Endothelial cell of hepatic sinusoid (primary cell): ENCODE data around the gene DAPP1.
"Not testable (repeated sequence)": the region's sequence is repeated elsewhere in the genome, so short reads cannot be mapped to it uniquely, and the experiment has no call there.

ENCODE experiments used
- in situ Hi-C: cut with HindIII; loops from 2 replicates; pipeline ENCODE4 v1.10.0; 2017; ENCODE audit warnings: low sequenced_read_pairs

Gene DAPP1

DNA sequence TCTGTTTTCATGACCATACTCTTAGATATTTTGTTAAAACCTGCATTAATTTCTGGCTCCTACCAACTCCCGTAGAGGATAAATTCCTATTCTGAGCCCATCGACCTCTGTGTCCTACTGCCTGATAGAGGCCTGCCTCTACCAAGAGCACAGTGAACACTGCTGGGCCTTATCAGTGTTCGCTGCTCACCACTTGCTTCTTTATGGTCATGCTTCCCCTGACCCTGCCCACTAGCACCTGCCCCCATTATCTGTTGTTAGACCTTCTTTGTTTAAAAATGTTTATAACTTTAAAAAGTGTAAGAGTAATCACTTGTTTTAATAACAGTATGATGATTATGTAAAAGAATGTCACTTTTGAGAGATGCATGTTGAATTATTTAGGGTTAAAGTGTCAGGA, 6.1 kb downstream of the DAPP1 start:
- in situ Hi-C loops = no loop called here

DNA sequence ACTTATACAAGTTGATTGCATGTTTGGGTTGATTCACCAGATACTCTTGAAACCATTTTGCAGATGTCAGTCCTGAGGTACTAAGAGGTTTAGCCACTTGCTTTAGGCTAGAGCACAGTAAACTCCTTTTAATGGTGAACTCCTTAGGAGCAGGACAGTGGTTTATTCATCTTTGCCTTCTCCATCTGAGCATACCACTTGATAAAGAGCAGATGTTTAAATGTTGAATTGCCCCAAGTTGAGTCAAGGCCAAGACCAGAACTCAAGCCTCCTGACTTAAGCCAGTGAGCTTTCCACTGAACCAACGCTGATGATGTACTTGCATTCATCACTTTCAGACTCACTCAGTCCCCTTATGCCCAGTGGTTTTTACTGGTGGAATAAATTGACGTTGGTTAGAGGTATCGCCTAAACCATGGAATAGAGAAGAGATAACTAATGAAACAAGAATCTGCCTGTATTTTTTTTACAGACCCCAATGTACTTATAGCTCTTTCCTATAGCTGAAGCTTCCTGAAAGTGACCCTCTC, 7.5 kb downstream of the DAPP1 start:
- in situ Hi-C loops = no loop called here

GRCh38 chr4:99825272-99825671, 8.6 kb downstream of the DAPP1 start:
- in situ Hi-C loops = no loop called here

- in situ Hi-C loops = no loop called here
Measured at GRCh38 chr4:99826016-99826415, 9.4 kb downstream of the DAPP1 start.

- in situ Hi-C loops = no loop called here
Measured at GRCh38 chr4:99827454-99827853, 10.8 kb downstream of the DAPP1 start.

DNA sequence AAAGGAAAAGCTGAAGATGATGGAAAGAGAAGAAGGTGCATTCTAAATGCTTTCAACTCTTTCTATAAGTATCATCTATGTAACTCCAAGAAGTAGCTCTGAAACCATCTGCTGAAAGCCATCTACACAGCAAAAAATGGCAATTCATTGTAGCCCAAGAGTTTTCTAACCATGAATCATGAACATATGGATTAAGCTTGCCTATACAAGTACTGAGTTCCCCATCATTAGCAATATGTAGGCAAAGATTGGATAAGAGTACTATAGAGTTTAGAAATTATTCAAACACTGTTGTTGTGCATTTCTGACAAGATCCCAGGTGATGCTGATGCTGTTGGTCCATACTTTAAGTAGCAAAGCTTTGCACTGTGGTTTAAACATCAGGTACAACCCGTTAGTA, 11.2 kb downstream of the DAPP1 start:
- in situ Hi-C loops = no loop called here

DNA sequence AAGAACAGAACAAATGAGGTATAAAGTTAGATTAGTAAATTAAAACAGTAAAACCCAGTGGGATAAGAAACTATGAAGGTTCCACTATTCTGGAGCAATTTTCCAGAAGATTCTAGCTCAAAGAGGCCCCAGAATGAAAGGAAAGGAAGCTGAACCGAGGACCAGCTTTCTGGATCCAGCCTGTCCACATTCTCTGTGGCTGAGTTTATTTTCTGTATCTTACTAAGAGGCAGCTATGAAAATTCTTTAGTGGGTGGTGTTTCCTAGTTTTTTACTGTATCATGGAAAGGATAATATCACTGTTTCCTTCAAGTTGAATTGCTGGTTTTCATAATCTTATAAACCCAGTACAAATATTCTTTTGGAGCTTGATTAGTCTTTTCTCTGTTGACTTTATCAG, 11.8 kb downstream of the DAPP1 start:
- in situ Hi-C loops = no loop called here

GRCh38 chr4:99830051-99830450, 13.4 kb downstream of the DAPP1 start:
- in situ Hi-C loops = not testable (repeated sequence)

- in situ Hi-C loops = no loop called here
Measured at GRCh38 chr4:99832321-99832720, 15.7 kb downstream of the DAPP1 start.

DNA sequence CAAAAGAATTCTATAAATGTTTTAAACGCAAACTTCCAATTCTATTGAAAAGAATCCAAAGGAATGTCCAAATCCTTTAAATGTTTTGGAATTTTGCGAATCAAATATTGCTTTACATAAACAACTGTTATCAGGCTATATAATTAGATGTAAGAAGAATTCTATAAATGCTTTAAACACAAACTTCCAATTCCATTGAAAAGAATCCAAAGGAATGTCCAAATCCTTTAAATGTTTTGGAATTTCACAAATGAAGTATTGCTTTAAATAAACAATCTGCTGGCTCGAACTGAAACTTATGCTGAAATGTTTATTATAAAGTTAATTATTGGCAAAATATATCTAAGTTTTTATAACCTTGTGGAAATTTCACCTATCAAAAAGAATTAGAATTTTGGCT, 16.1 kb downstream of the DAPP1 start:
- in situ Hi-C loops = no loop called here

DNA sequence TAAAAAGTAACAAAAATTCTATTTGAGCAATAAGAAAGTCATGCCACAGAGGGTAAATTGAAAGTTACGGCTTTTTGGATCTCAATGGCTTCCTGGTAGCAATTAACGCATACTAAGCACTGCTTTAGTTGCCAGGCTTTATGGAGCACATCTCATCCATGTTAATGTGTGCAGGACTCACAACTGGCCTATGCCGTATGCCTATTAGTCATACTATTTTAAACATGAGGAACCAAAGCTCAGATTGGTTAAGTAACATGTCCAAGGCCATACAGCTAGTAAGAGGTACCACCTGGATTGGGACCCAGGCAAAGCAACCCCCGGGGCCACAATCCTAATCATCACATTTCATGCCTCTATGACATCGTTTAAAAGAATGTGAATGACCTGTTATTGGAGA, 17.1 kb downstream of the DAPP1 start:
- in situ Hi-C loops = no loop called here

DNA sequence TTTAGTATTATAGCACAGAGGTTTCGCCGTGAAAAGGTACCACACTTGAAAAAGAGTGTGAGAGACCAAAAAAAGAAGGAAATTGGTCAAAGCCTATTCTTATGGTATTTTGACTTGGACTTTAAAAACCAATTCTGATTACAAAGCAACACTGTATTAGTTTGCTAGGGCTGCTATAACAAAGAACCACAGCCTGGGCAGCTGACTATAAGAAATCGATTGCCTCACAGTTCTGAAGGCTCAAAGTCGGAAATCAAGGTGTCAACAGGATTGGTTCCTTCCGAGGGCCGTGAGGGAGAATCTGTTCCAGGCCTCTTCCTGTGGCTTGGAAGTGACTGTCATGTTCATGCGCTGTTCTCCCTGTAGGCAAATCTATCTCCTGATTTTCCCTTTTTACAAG, 17.9 kb downstream of the DAPP1 start:
- in situ Hi-C loops = no loop called here

DNA sequence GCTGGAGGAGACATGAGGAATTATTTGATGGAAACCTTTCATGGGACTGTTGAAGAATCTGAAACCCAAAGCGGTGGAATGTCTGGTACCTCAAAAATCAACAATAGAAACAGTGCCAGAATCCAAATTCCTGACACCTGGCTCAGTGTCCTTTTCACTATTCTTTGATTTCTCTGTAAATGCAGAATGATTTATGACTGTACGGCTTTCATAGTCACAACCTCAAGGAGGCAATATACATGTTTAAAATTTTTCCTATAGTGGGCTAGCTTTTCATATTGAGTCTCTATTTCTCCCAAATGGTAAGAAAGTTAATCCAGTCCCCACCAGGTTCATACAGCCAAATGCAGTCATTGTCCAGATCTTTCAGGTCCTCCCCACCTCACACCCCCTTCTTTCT, 19.3 kb downstream of the DAPP1 start:
- in situ Hi-C loops = no loop called here

DNA sequence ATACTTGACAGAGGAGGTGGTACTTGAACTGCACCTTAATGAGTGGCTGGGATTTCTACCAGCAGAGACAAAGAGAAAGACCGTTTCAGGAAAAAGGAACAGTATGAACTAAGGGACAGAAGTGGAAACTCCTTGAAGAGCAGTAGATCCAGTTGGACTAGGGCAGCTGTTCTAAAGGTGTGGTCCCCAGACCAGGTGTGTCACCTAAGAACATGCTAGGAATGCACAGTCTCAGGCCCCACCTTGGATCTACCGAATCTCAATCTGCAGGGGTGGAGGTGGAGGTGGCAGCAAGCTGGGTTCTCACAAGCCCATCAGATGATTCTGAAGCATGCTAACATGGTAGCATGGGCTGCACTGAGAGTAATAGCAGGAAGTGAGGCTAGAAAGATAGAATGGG, 22.3 kb downstream of the DAPP1 start:
- in situ Hi-C loops = no loop called here

- in situ Hi-C loops = no loop called here
Measured at GRCh38 chr4:99841129-99841528, 24.5 kb downstream of the DAPP1 start.

- in situ Hi-C loops = no loop called here
Measured at GRCh38 chr4:99843413-99843812, 26.8 kb downstream of the DAPP1 start.

DNA sequence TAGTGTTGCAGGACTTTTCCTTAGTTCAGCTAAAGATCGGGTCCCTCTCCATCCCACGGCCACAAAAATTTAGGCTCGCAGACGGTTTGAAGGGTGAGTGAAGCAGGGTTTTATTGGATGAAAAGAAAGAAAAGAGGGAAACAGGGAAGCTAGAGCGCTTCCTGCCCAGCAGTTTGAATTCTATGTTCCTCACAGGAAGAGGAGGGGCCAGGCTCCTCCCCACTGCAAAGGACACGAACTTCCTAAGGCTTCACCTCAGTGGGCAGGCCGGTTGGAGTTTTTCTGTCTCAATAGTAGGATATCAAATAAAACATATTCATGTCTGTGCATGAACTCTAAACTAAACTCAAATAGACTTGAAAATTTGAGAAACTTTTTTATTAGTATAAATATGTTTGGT, 27.4 kb downstream of the DAPP1 start:
- in situ Hi-C loops = no loop called here

GRCh38 chr4:99845179-99845578, 28.6 kb downstream of the DAPP1 start:
- in situ Hi-C loops = no loop called here

GRCh38 chr4:99845708-99846469, 29.3 kb downstream of the DAPP1 start:
- in situ Hi-C loops = no loop called here

GRCh38 chr4:99846891-99847290, 30.3 kb downstream of the DAPP1 start:
- in situ Hi-C loops = no loop called here

- in situ Hi-C loops = no loop called here
Measured at GRCh38 chr4:99847362-99847976, 30.8 kb downstream of the DAPP1 start.

GRCh38 chr4:99848591-99849001, 32.0 kb downstream of the DAPP1 start:
- in situ Hi-C loops = no loop called here
